HPDE6-E6E7 (cell line): ENCODE measurements around the gene LRRTM3.

Experiments used
- DNase-seq: peaks from one replicate; pipeline ENCODE4 v3.0.0; 2011; ENCODE audit warnings: missing footprints; ENCODE audit errors: extremely low spot score

The LRRTM3 gene

GRCh38 chr10:66931949-66932343 is 6.1 kb downstream of the LRRTM3 start:
- no peak for DNase-seq

- no peak for DNase-seq
Observed at GRCh38 chr10:66934711-66935110, 8.9 kb downstream of the LRRTM3 start.

- DNase-seq, result no peak
Observed at GRCh38 chr10:66940965-66941364, 15.1 kb downstream of the LRRTM3 start.

- no peak for DNase-seq
Observed at GRCh38 chr10:66941491-66941890, 15.7 kb downstream of the LRRTM3 start.

GRCh38 chr10:66942407-66942806 is 16.6 kb downstream of the LRRTM3 start:
- DNase-seq, result no peak

- no peak for DNase-seq
Observed at GRCh38 chr10:66943590-66943989, 17.8 kb downstream of the LRRTM3 start.

GRCh38 chr10:66951896-66952295 is 26.1 kb downstream of the LRRTM3 start:
- no peak for DNase-seq

- DNase-seq, result no peak
Observed at GRCh38 chr10:66958466-66958865, 32.6 kb downstream of the LRRTM3 start.

- DNase-seq, result no peak
Observed at GRCh38 chr10:66964946-66965345, 39.1 kb downstream of the LRRTM3 start.

GRCh38 chr10:66980246-66980815 is 54.5 kb downstream of the LRRTM3 start:
- no peak for DNase-seq

- no peak for DNase-seq
Observed at GRCh38 chr10:66981361-66982052, 55.7 kb downstream of the LRRTM3 start.

- DNase-seq, result no peak
Observed at GRCh38 chr10:66982053-66982420, 56.2 kb downstream of the LRRTM3 start.

GRCh38 chr10:66982792-66983474 is 57.1 kb downstream of the LRRTM3 start:
- no peak for DNase-seq

GRCh38 chr10:66983475-66983818 is 57.6 kb downstream of the LRRTM3 start:
- no peak for DNase-seq

- no peak for DNase-seq
Observed at GRCh38 chr10:66990143-66990830, 64.5 kb downstream of the LRRTM3 start.

- no peak for DNase-seq
Observed at GRCh38 chr10:66996996-66997395, 71.2 kb downstream of the LRRTM3 start.

- no peak for DNase-seq
Observed at GRCh38 chr10:66999762-67000545, 74.1 kb downstream of the LRRTM3 start.

GRCh38 chr10:67004690-67005089 is 78.9 kb downstream of the LRRTM3 start:
- DNase-seq, result no peak

GRCh38 chr10:67005981-67006380 is 80.1 kb downstream of the LRRTM3 start:
- no peak for DNase-seq

- no peak for DNase-seq
Observed at GRCh38 chr10:67011480-67011879, 85.6 kb downstream of the LRRTM3 start.

GRCh38 chr10:67011981-67012380 is 86.1 kb downstream of the LRRTM3 start:
- DNase-seq, result no peak

- no peak for DNase-seq
Observed at GRCh38 chr10:67015225-67015624, 89.4 kb downstream of the LRRTM3 start.
